Stimulated activated CD4-positive, alpha-beta T cell treated with anti-CD3 and anti-CD28 coated beads, TNF-alpha, amount 100 ng/mL, for 48 hours (primary cell): ENCODE data around the gene FGD5.

ENCODE experiments used
- DNase-seq, 3 donors: peaks; one replicate each; pipeline ENCODE4 v3.0.0-alpha.2; 2020; ENCODE audit warnings: low read depth in 3 of 3

Gene FGD5

GRCh38 chr3:14852717-14853116 lies 34.0 kb downstream of the FGD5 start:
- DNase-seq = no peak

GRCh38 chr3:14853271-14853951 lies 34.6 kb downstream of the FGD5 start:
- DNase-seq = no peak

- DNase-seq = no peak
Observed at GRCh38 chr3:14857506-14857905, 38.7 kb downstream of the FGD5 start.

GRCh38 chr3:14858105-14858504 lies 39.3 kb downstream of the FGD5 start:
- DNase-seq = no peak

DNA sequence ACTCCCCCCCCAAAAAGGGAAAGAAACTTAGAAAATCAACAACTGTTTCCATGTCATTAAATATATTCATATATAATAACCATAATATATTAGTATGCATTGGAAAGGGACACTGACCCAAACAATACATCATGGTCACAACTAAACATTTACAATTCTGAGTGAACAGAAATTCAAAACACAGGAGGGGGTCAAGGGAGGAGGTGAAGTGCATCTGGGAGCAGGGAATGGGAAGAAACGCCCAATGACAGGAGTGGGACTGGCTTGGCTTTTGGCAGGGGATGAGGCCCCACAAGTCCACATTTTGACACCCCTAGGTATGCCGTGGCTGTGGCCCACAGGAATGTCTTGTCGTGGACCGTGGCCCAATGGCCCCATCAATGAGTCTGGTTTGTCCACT lies 41.1 kb downstream of the FGD5 start:
- DNase-seq = no peak

- DNase-seq = no peak
Observed at GRCh38 chr3:14861031-14861430, 42.3 kb downstream of the FGD5 start.

GRCh38 chr3:14861446-14862302 lies 42.9 kb downstream of the FGD5 start:
- DNase-seq = no peak

GRCh38 chr3:14862303-14862660 lies 43.5 kb downstream of the FGD5 start:
- no peak for DNase-seq

DNA sequence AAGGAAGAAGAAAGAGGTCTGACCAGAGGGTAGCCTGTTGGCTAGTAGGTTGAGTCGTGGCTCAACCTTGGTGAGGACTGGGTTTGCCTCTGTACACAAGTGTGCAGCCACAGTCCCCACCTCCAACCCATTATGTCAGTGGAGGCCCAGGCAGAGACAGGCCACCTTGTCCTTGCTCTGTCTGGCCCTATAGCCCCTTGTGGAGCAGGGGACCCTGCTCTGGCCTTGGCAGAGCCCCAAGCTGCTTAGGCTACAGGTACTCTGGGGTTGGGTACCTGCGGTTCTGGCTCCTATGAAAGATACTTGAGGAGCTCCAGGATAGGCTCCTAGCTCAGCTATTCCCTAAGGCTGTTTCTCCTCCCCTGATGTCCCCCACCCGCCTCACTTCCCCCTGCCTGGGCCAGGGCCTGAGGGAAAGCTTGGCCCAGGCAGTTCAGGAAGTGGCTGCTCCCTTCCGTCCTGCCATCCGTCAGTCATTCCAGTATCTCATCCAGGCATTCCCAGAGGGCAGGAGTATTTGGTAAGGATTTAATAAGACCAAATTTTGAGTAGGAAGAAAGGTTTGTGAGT lies 44.0 kb downstream of the FGD5 start:
- DNase-seq = no peak

- no peak for DNase-seq
Observed at GRCh38 chr3:14863333-14864100, 44.8 kb downstream of the FGD5 start.

DNA sequence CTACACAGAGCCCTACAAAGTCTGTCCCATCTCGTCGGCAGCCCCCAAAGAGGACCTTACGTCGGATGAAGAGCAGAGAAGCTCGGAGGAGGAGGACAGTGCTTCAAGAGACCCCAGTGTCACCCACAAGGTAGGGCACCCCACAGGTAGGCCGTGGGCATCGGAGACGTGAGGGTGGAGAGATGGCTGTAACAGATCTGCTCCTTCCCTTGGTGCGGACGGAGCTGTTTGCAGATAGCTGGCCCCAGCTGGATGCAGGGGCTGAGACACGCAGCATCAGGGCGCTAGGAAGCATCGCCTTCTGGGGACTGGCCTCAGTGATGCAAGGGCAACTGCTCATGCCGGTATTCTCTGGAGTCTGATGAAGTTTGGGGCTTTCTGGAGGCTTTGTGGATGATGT lies 45.4 kb downstream of the FGD5 start:
- no peak for DNase-seq

- no peak for DNase-seq
Observed at GRCh38 chr3:14866627-14867026, 47.9 kb downstream of the FGD5 start.

- DNase-seq = no peak
Observed at GRCh38 chr3:14867936-14868570, 49.3 kb downstream of the FGD5 start.

DNA sequence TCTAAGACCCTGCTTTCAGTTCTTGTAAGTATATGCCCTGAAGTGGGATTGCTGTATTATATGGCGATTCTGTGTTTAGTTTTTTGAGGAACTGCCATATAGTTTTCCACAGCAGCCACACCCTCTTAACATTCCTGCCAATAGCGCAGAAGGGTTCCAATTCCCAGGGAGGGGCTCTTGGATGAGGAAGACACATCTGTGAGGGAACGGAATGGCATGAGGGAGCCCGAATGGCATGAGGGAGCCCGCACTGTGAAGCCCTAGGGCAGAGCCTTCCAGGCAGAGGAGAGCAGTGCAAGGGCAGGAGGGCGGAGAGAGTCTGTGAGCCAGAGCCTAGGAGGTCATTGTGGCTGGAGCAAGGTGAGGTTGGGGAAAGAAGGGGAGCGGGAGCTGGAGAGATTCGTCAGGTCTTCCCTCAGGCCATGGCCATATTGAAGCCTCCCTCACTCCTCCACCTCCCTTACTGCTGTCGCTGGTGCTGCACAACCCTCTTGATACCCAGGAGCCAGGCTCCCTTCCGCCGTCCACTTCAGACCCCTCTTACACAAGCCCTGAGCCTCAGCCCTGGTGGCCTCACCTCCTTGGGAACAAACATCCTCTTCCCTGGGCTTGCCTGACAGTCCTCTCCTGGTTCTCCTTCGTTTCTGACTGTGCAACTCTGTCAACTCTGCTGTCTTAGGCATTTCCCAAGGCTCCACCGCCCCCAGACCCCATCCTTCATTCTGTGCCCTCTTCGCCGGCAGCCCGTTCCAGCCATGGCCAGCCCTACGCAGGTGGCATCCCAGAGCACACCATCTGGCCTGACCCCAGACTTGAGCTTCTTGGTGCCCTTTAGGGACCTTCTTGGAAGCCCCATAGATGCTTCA lies 51.4 kb downstream of the FGD5 start:
- DNase-seq = no peak

- DNase-seq = no peak
Observed at GRCh38 chr3:14870783-14871060, 52.0 kb downstream of the FGD5 start.

GRCh38 chr3:14871456-14872200 lies 52.9 kb downstream of the FGD5 start:
- no peak for DNase-seq

GRCh38 chr3:14872706-14873105 lies 53.9 kb downstream of the FGD5 start:
- DNase-seq = no peak

- no peak for DNase-seq
Observed at GRCh38 chr3:14874784-14875183, 56.0 kb downstream of the FGD5 start.

DNA sequence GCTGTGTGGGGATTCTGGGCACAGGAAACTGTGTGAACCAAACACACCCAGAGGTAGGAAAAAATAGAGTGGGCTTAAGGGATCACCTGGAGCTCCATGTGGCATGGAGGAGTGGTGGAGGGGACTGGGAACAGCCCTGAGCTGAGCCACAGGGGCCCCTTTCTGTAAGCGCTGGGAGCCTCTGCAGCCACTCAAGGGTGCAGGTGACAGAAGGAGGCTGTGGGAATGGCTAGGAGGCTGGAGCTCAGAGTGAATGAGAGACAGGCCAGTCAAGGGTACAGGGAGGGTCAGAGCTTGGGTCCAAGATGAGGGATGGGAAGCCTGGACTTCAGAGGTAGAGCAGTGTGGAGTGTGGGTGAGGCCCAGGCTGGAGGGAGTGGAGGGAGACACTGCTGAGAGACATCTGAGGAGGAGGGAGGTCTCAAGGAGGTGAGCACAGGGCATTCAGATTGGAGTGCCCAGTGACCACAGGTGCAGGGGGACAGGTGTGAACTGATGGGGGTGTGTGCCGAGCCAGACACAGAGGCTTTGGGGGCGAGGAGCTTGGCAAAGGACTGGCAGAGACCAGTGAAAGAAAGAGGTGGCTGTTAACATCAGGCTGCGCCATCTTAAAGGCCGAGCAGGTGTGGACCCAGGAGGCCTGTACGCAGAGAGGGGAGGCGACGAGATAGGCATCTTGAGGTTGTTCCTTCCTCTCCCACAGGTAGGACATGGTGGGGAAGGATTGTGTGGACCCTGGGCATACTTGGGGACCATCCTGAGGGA lies 56.8 kb downstream of the FGD5 start:
- DNase-seq = no peak

DNA sequence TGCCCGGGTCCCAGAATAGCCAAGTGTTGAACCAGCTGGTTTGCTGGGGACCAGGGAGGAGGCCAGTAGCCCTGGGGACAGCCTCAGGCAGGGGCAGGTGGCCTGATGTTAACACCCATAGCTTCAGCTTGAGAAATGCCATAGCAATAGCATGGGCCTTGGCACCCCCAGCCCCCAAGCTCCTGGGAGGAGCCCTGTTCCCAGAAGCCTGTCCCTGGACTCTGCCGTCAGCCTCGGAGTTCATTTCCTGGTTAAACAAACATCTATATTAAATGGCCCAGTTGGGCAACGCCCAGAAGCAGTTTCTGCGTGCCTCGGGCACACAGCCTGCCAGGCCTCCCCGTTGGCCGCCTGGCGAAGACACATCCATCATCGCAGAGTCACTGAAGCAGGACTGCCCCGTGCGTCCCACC lies 58.2 kb downstream of the FGD5 start:
- no peak for DNase-seq
